Neural progenitor cell (in vitro differentiated cells): ENCODE measurements around the gene TMEM82. TPM values are rescaled to one million over a fixed set of nuclear protein-coding genes. Genes with fewer than 3 reads are reported as not detected.

Experiments
- DNase-seq: peaks from one replicate; pipeline ENCODE4 v3.0.0-alpha.2; 2016; ENCODE audit warnings: low spot score
- H2AFZ ChIP-seq: fragments of 200-600 bp; sonication (generic); replicated peaks from 2 replicates; pipeline ENCODE4 v1.6.1; 2016; ENCODE audit warnings: antibody characterized with exemption
- H3F3A ChIP-seq: fragments of 200-600 bp; sonication (generic); 2 replicates; pipeline ENCODE4 v1.6.1; 2016; ENCODE audit warnings: antibody characterized with exemption, low read depth
- H3K27ac ChIP-seq: fragments of 200-600 bp; sonication (generic); 2 replicates; pipeline ENCODE4 v1.5.1; 2016; ENCODE audit warnings: mild to moderate bottlenecking
- H3K27me3 ChIP-seq: fragments of 200-600 bp; sonication (generic); 2 replicates; pipeline ENCODE4 v1.6.1; 2016; ENCODE audit warnings: mild to moderate bottlenecking, moderate library complexity
- H3K36me3 ChIP-seq: fragments of 200-600 bp; sonication (generic); 2 replicates; pipeline ENCODE4 v1.5.1; 2016
- H3K4me1 ChIP-seq: fragments of 200-600 bp; sonication (generic); 2 replicates; pipeline ENCODE4 v1.6.1; 2016; ENCODE audit warnings: mixed run types
- H3K4me2 ChIP-seq: fragments of 200-600 bp; sonication (generic); 2 replicates; pipeline ENCODE4 v1.6.1; 2016
- H3K4me3 ChIP-seq: fragments of 200-600 bp; sonication (generic); 2 replicates; pipeline ENCODE4 v1.5.1; 2016
- H3K79me2 ChIP-seq: fragments of 200-600 bp; sonication (generic); 2 replicates; pipeline ENCODE4 v1.6.1; 2016; ENCODE audit warnings: low read depth
- H3K9ac ChIP-seq: fragments of 200-600 bp; sonication (generic); 2 replicates; pipeline ENCODE4 v1.6.1; 2016
- H3K9me3 ChIP-seq: fragments of 200-600 bp; sonication (generic); 2 replicates; pipeline ENCODE4 v1.5.1; 2016; ENCODE audit warnings: low read depth
- H4K20me1 ChIP-seq: fragments of 200-600 bp; sonication (generic); 2 replicates; pipeline ENCODE4 v1.6.1; 2016; ENCODE audit warnings: low read depth
- H3K27ac Mint-ChIP-seq: 3 replicates; pipeline ENCODE4 v1.8.0; 2021; ENCODE audit warnings: mixed read lengths
- H3K27me3 Mint-ChIP-seq: 2 replicates; pipeline ENCODE4 v1.8.0; 2022; ENCODE audit warnings: low read depth, mild to moderate bottlenecking, inconsistent platforms, moderate library complexity, mixed read lengths; ENCODE audit not compliant: insufficient read depth
- H3K36me3 Mint-ChIP-seq: 3 replicates; pipeline ENCODE4 v1.8.0; 2021; ENCODE audit warnings: mixed read lengths
- H3K4me1 Mint-ChIP-seq: 3 replicates; pipeline ENCODE4 v1.8.0; 2021; ENCODE audit warnings: mixed read lengths
- H3K4me3 Mint-ChIP-seq: 3 replicates; pipeline ENCODE4 v1.8.0; 2021; ENCODE audit warnings: mild to moderate bottlenecking, moderate library complexity, mixed read lengths
- H3K9me3 Mint-ChIP-seq: 3 replicates; pipeline ENCODE4 v1.8.0; 2020; ENCODE audit warnings: mixed read lengths
- EZH2 ChIP-seq: fragments of 200-600 bp; sonication (generic); IDR thresholded peaks from 2 replicates; pipeline ENCODE4 v1.6.1; 2017; ENCODE audit warnings: antibody characterized with exemption, mild to moderate bottlenecking, moderate library complexity
- EZH2phosphoT487 ChIP-seq: fragments of 200-600 bp; sonication (generic); IDR thresholded peaks from 2 replicates; pipeline ENCODE4 v1.6.1; 2017; ENCODE audit warnings: antibody characterized with exemption
- total RNA-seq: library from RNA; depleted of rRNA; stranded (reverse); fragments of >200 nt; gene quantifications from 2 replicates; pipeline ENCODE4 v1.2.3, GENCODE V29; 2015; ENCODE audit warnings: low replicate concordance
- TF ChIP-seq, protein P1 (sequence below): fragments of 200-600 bp; sonication (generic); IDR thresholded peaks from 2 replicates; pipeline ENCODE4 v1.5.1; 2017; ENCODE audit warnings: antibody characterized with exemption, mild to moderate bottlenecking

Gene TMEM82
- total RNA-seq, 1 donor from 2014 or later: not detected

DNA sequence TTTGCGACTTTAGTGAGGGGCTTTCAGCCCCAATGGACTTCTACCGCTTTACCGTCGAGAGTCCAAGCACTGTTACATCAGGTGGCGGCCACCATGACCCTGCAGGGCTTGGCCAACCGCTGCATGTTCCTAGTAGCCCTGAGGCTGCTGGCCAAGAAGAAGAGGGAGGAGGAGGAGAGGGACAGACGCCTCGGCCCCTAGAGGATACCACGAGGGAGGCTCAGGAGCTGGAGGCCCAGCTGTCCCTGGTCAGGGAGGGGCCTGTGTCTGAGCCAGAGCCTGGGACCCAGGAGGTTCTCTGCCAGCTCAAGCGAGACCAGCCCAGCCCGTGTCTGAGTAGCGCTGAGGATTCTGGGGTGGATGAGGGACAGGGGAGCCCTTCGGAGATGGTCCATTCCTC lies 14.9 kb upstream of the TMEM82 start:
- H3F3A ChIP-seq: no peaks in the 10 kb centered on the region
- peaks cover 2% of the 10 kb centered on the region for H3K27me3 Mint-ChIP-seq
- no peaks in the 10 kb centered on the region for H3K4me1 Mint-ChIP-seq
- H3K36me3 ChIP-seq: no peaks in the 10 kb centered on the region
- no peaks in the 10 kb centered on the region for H3K9me3 Mint-ChIP-seq
- H3K27ac Mint-ChIP-seq: peak overlapping the region; percentile 34
- no peak overlapping the region for H3K4me2 ChIP-seq
- H3K27ac ChIP-seq: no peak overlapping the region
- H2AFZ ChIP-seq: no peak overlapping the region
- no peak overlapping the region for H3K4me3 ChIP-seq
- no peak overlapping the region for H3K4me3 Mint-ChIP-seq
- no peaks in the 10 kb centered on the region for H3K79me2 ChIP-seq
- TF ChIP-seq, protein P1, sequence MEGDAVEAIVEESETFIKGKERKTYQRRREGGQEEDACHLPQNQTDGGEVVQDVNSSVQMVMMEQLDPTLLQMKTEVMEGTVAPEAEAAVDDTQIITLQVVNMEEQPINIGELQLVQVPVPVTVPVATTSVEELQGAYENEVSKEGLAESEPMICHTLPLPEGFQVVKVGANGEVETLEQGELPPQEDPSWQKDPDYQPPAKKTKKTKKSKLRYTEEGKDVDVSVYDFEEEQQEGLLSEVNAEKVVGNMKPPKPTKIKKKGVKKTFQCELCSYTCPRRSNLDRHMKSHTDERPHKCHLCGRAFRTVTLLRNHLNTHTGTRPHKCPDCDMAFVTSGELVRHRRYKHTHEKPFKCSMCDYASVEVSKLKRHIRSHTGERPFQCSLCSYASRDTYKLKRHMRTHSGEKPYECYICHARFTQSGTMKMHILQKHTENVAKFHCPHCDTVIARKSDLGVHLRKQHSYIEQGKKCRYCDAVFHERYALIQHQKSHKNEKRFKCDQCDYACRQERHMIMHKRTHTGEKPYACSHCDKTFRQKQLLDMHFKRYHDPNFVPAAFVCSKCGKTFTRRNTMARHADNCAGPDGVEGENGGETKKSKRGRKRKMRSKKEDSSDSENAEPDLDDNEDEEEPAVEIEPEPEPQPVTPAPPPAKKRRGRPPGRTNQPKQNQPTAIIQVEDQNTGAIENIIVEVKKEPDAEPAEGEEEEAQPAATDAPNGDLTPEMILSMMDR: no peak
- TF ChIP-seq EZH2 (no peak), EZH2phosphoT487 (no peak)
- peaks cover 17% of the 10 kb centered on the region for H3K36me3 Mint-ChIP-seq
- no peak for DNase-seq
- no peaks in the 10 kb centered on the region for H4K20me1 ChIP-seq
- no peaks in the 10 kb centered on the region for H3K9me3 ChIP-seq
- H3K27me3 ChIP-seq: no peaks in the 10 kb centered on the region
- no peaks in the 10 kb centered on the region for H3K4me1 ChIP-seq
- no peak overlapping the region for H3K9ac ChIP-seq

DNA sequence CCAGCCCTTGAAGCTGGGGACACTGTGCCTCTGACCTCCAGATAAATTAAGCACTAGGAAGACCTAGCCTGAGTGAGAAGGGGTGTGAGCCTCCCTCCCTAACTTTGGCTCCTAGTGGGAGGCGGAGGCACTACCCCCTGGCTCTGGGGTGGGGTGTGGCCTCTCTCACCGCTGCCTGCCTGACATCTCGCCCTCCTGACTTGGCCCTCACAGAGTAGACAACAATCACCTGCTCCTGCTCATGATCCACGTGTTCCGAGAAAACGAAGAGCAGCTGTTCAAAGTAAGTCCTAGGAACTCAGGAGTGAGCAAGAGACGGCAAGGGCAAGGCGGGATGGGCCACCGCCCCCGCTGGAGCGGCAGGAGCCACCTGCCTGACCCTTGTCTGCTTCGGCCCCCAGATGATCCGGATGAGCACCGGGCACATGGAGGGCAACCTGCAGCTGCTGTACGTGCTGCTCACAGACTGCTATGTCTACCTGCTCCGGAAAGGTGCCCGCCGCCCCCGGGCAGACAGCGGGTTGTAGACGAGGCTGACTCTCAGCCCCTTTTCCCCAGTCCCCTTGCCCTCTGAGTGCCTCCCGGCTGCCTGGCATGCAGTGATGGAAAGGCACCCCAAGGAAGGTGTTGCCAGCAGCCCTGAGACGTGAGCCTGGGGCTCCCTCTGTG lies 14.3 kb upstream of the TMEM82 start:
- H3K27ac Mint-ChIP-seq: no peak overlapping the region
- Histone ChIP-seq H3K4me3 (no peak overlapping the region), H3K27ac (no peak overlapping the region), H3K4me1 (no peaks in the 10 kb centered on the region), H3K9me3 (no peaks in the 10 kb centered on the region), H4K20me1 (no peaks in the 10 kb centered on the region), H3F3A (no peaks in the 10 kb centered on the region), H3K36me3 (no peaks in the 10 kb centered on the region), H3K4me2 (no peak overlapping the region), H3K9ac (no peak overlapping the region), H2AFZ (no peak overlapping the region), H3K79me2 (no peaks in the 10 kb centered on the region), H3K27me3 (no peaks in the 10 kb centered on the region)
- no peak for DNase-seq
- H3K9me3 Mint-ChIP-seq: no peaks in the 10 kb centered on the region
- no peaks in the 10 kb centered on the region for H3K4me1 Mint-ChIP-seq
- peaks cover 2% of the 10 kb centered on the region for H3K27me3 Mint-ChIP-seq
- peaks cover 14% of the 10 kb centered on the region for H3K36me3 Mint-ChIP-seq
- H3K4me3 Mint-ChIP-seq: peak overlapping the region; percentile 38
- TF ChIP-seq, protein P1: no peak

DNA sequence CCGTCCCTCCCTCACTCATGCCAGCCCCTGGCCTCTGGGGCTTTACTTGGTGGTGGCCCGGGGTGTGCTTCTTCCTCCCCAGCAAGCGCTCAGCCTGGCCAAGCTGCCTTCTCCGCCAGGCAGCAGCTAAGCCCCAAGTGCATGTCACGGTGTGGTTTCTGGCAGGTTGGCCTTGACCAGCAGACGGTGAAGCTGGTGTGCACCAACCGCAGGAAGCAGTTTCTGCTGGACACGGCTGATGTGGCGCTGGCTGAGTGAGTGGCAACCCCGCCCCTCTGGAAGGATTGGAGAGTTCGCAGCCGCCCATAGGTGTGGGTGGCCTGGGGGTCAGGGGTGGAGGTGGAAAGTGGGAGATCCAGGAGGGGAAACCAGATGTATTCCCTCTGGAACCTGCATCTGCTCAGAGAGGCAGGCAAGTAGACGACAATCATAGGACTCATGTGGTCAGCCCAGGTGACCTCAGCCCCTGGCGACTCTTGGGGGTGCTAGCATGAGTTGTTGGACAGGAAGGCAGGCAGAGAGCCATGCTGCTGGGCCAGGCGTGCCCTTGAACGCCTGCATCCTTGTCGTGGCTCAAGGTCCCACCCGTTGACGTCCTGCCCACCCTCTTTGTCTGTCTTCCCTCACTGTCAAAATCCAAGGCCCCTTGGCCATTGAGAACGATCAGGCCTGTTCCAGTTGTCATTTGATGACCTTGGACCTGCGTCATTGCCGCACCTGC lies 13.2 kb upstream of the TMEM82 start:
- H4K20me1 ChIP-seq: no peaks in the 10 kb centered on the region
- TF ChIP-seq EZH2: no peak
- no peak for TF ChIP-seq EZH2phosphoT487
- TF ChIP-seq, protein P1: no peak
- no peak overlapping the region for H2AFZ ChIP-seq
- no peak overlapping the region for H3K27ac ChIP-seq
- H3K36me3 Mint-ChIP-seq: peaks cover 16% of the 10 kb centered on the region
- no peak for DNase-seq
- H3F3A ChIP-seq: no peaks in the 10 kb centered on the region
- no peak overlapping the region for H3K9ac ChIP-seq
- H3K27me3 ChIP-seq: no peaks in the 10 kb centered on the region
- H3K4me3 ChIP-seq: no peak overlapping the region
- no peaks in the 10 kb centered on the region for H3K4me1 ChIP-seq
- no peaks in the 10 kb centered on the region for H3K9me3 Mint-ChIP-seq
- H3K27me3 Mint-ChIP-seq: peaks cover 2% of the 10 kb centered on the region
- H3K4me1 Mint-ChIP-seq: no peaks in the 10 kb centered on the region
- H3K4me3 Mint-ChIP-seq: peak overlapping the region; percentile 57
- no peak overlapping the region for H3K27ac Mint-ChIP-seq
- H3K79me2 ChIP-seq: no peaks in the 10 kb centered on the region
- no peak overlapping the region for H3K4me2 ChIP-seq
- H3K9me3 ChIP-seq: no peaks in the 10 kb centered on the region
- H3K36me3 ChIP-seq: no peaks in the 10 kb centered on the region
